ENCODE results near the gene MTHFR.

Gene MTHFR

GRCh38 chr1:11805422-11806306, at the start of gene MTHFR, which contains the start of gene CLCN6:
Gene MTHFR (minus strand): TSS chr1:11805964. CDS start chr1:11803116, 2,848 bp downstream.
Gene CLCN6 (plus strand): TSS chr1:11806191. CDS start chr1:11806263, 72 bp downstream.
- Histone ChIP-seq H3K9me3 (ENCODE audit: low read length) (no peaks in the 10 kb centered on the region), H3K36me3 (ENCODE audit: insufficient read depth, low read length) (peaks cover 13% of the 10 kb centered on the region), H3K27me3 (ENCODE audit: control insufficient read depth in 1 of 2, insufficient read depth in 2 of 2, low read length in 2 of 2) (no peaks in the 10 kb centered on the region), H3K9ac (ENCODE audit: low read length) (peak within 1 kb of the TSS; percentile 95), H3K4me1 (ENCODE audit: insufficient read depth, low read length) (peaks cover 41% of the 10 kb centered on the region), H3K27ac (ENCODE audit: low read depth, low read length) (peak within 1 kb of the TSS; percentile 93), H3K4me3 (ENCODE audit: low read depth in 1 of 2, low read length in 2 of 2) (peak within 1 kb of the TSS; percentile 97 to 98)

GRCh38 chr1:11855430-11855829, 49.7 kb upstream of the MTHFR start:
- H3K9me3 ChIP-seq (ENCODE audit: low read length), result no peaks in the 10 kb centered on the region
- H3K9ac ChIP-seq (ENCODE audit: low read length), result no peak overlapping the region
- peaks cover 12 to 30% of the 10 kb centered on the region in 2 donors for H3K27me3 ChIP-seq (ENCODE audit: control insufficient read depth in 1 of 2, insufficient read depth in 2 of 2, low read length in 2 of 2)

DNA sequence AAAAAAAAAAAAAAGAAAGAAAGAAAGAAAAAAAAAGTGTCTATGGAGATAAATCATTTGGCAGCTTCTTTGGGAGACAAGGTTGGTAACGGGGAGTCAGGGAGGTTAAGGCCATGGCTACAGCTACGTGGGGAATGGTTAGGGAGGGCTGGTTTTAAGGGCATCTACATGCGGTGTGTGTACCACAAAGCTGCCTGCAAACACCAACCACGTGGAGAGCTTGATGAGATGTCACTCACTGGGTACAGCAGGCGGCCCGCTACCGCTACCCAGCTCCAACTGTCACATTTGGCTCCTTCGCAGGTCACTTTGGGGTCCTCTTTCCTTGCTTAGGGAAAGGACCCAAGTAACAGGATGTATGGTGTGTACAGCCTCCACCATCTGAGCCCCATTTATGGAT, 48.8 kb upstream of the MTHFR start:
- Histone ChIP-seq H3K36me3 (ENCODE audit: insufficient read depth, low read length) (no peaks in the 10 kb centered on the region), H3K9me3 (ENCODE audit: low read length) (no peaks in the 10 kb centered on the region), H3K27me3 (ENCODE audit: control insufficient read depth in 1 of 2, insufficient read depth in 2 of 2, low read length in 2 of 2) (peaks cover 7 to 22% of the 10 kb centered on the region in 2 donors), H3K9ac (ENCODE audit: low read length) (no peak overlapping the region), H3K27ac (ENCODE audit: low read depth, low read length) (no peak overlapping the region), H3K4me1 (ENCODE audit: insufficient read depth, low read length) (no peaks in the 10 kb centered on the region), H3K4me3 (ENCODE audit: low read depth in 1 of 2, low read length in 2 of 2) (no peak overlapping the region)

More at GRCh38 chr1:11855430-11855829, 49.7 kb upstream of the MTHFR start:
- Histone ChIP-seq H3K4me3 (ENCODE audit: low read depth in 1 of 2, low read length in 2 of 2) (no peak overlapping the region), H3K4me1 (ENCODE audit: insufficient read depth, low read length) (no peaks in the 10 kb centered on the region), H3K27ac (ENCODE audit: low read depth, low read length) (no peak overlapping the region), H3K36me3 (ENCODE audit: insufficient read depth, low read length) (no peaks in the 10 kb centered on the region)

DNA sequence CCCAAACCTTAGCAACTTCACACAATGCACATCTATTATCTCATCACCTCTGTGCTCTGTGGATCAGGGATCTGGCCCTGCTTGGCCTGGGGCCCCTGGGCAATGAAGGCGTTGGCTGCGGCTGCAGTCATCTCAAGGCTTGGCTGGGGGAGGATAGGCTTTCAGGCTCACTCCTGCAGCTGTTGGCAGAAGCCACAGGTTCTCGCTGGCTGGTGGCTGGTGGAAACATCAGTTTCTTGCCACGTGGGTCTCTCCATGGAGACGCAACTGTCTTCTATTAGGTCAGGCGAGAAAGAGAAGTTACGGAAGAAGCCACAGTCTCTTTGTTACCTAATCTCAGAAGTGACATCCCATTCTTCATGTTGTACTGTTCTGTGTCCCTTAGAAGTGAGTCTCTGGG, 45.4 kb upstream of the MTHFR start:
- H3K36me3 ChIP-seq (ENCODE audit: insufficient read depth, low read length), result no peaks in the 10 kb centered on the region
- H3K27ac ChIP-seq (ENCODE audit: low read depth, low read length), result no peak overlapping the region
- H3K9me3 ChIP-seq (ENCODE audit: low read length), result no peaks in the 10 kb centered on the region
- no peak overlapping the region for H3K4me3 ChIP-seq (ENCODE audit: low read depth in 1 of 2, low read length in 2 of 2)
- no peak overlapping the region for H3K9ac ChIP-seq (ENCODE audit: low read length)
- no peaks in the 10 kb centered on the region for H3K27me3 ChIP-seq (ENCODE audit: control insufficient read depth in 1 of 2, insufficient read depth in 2 of 2, low read length in 2 of 2)
- no peaks in the 10 kb centered on the region for H3K4me1 ChIP-seq (ENCODE audit: insufficient read depth, low read length)

GRCh38 chr1:11850156-11850555, 44.4 kb upstream of the MTHFR start:
- Histone ChIP-seq H3K27me3 (ENCODE audit: control insufficient read depth in 1 of 2, insufficient read depth in 2 of 2, low read length in 2 of 2) (no peaks in the 10 kb centered on the region), H3K9ac (ENCODE audit: low read length) (no peak overlapping the region), H3K9me3 (ENCODE audit: low read length) (no peaks in the 10 kb centered on the region), H3K4me3 (ENCODE audit: low read depth in 1 of 2, low read length in 2 of 2) (no peak overlapping the region), H3K4me1 (ENCODE audit: insufficient read depth, low read length) (no peaks in the 10 kb centered on the region), H3K27ac (ENCODE audit: low read depth, low read length) (no peak overlapping the region), H3K36me3 (ENCODE audit: insufficient read depth, low read length) (peaks cover 4% of the 10 kb centered on the region)

- no peaks in the 10 kb centered on the region for H3K4me1 ChIP-seq (ENCODE audit: insufficient read depth, low read length)
- H3K27ac ChIP-seq (ENCODE audit: low read depth, low read length), result no peak overlapping the region
Measured at GRCh38 chr1:11848373-11848700, 42.6 kb upstream of the MTHFR start.

GRCh38 chr1:11847667-11848372, 42.1 kb upstream of the MTHFR start, which contains the start of gene NPPA:
Gene NPPA (minus strand): TSS chr1:11847783. CDS start chr1:11847684, 99 bp downstream.
- H3K27ac ChIP-seq (ENCODE audit: low read depth, low read length), result no peak within 1 kb of the TSS
- peaks cover 18% of the 10 kb centered on the region for H3K36me3 ChIP-seq (ENCODE audit: insufficient read depth, low read length)
- no peak within 1 kb of the TSS for H3K4me3 ChIP-seq (ENCODE audit: low read depth in 1 of 2, low read length in 2 of 2)
- H3K9me3 ChIP-seq (ENCODE audit: low read length), result no peaks in the 10 kb centered on the region
- H3K4me1 ChIP-seq (ENCODE audit: insufficient read depth, low read length), result no peaks in the 10 kb centered on the region
- H3K9ac ChIP-seq (ENCODE audit: low read length), result no peak within 1 kb of the TSS
- H3K27me3 ChIP-seq (ENCODE audit: control insufficient read depth in 1 of 2, insufficient read depth in 2 of 2, low read length in 2 of 2), result no peaks in the 10 kb centered on the region

More at GRCh38 chr1:11848373-11848700, 42.6 kb upstream of the MTHFR start:
- H3K4me3 ChIP-seq (ENCODE audit: low read depth in 1 of 2, low read length in 2 of 2), result no peak overlapping the region
- H3K36me3 ChIP-seq (ENCODE audit: insufficient read depth, low read length), result peaks cover 18% of the 10 kb centered on the region
- H3K9me3 ChIP-seq (ENCODE audit: low read length), result no peaks in the 10 kb centered on the region
- H3K27me3 ChIP-seq (ENCODE audit: control insufficient read depth in 1 of 2, insufficient read depth in 2 of 2, low read length in 2 of 2), result no peaks in the 10 kb centered on the region
- no peak overlapping the region for H3K9ac ChIP-seq (ENCODE audit: low read length)

DNA sequence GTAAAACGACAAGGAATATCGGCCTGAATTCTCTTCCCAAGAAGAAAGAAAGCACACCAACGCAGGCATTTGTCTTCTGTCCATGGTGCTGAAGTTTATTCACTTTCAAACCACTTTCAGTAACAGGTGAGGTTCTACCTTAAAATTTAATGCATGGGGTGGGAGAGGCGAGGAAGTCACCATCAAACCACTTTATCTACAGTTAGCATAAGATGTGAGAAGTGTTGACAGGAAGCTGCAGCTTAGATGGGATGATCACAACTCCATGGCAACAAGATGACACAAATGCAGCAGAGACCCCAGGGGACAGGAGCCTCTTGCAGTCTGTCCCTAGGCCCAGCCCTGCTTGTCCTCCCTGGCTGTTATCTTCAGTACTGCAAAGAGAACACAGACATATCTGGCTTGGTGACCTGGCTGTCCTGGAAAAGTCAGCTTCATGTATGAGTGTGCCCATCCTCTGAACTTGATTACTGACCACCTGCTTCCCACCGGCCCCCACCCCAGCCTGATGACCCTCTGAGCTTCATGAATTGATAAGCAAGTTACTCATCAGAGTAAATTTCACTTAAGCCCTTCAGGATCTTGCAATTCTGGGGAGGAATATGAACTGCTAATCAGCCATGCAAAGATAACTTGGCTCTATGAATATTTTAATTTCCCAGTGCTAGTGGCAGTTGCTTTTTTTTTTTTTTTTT, 40.0 kb upstream of the MTHFR start:
- Histone ChIP-seq H3K4me3 (ENCODE audit: low read depth in 1 of 2, low read length in 2 of 2) (no peak overlapping the region), H3K4me1 (ENCODE audit: insufficient read depth, low read length) (no peaks in the 10 kb centered on the region), H3K9ac (ENCODE audit: low read length) (no peak overlapping the region), H3K27me3 (ENCODE audit: control insufficient read depth in 1 of 2, insufficient read depth in 2 of 2, low read length in 2 of 2) (no peaks in the 10 kb centered on the region), H3K36me3 (ENCODE audit: insufficient read depth, low read length) (peaks cover 36% of the 10 kb centered on the region), H3K27ac (ENCODE audit: low read depth, low read length) (no peak overlapping the region), H3K9me3 (ENCODE audit: low read length) (no peaks in the 10 kb centered on the region)

GRCh38 chr1:11842154-11843041, 36.6 kb upstream of the MTHFR start:
- H3K4me3 ChIP-seq (ENCODE audit: low read depth in 1 of 2, low read length in 2 of 2), result no peak overlapping the region
- no peaks in the 10 kb centered on the region for H3K4me1 ChIP-seq (ENCODE audit: insufficient read depth, low read length)
- H3K27me3 ChIP-seq (ENCODE audit: control insufficient read depth in 1 of 2, insufficient read depth in 2 of 2, low read length in 2 of 2), result no peaks in the 10 kb centered on the region
- no peaks in the 10 kb centered on the region for H3K9me3 ChIP-seq (ENCODE audit: low read length)
- H3K27ac ChIP-seq (ENCODE audit: low read depth, low read length), result no peak overlapping the region
- no peak overlapping the region for H3K9ac ChIP-seq (ENCODE audit: low read length)
- peaks cover 70% of the 10 kb centered on the region for H3K36me3 ChIP-seq (ENCODE audit: insufficient read depth, low read length)

- Histone ChIP-seq H3K4me1 (ENCODE audit: insufficient read depth, low read length) (no peaks in the 10 kb centered on the region), H3K4me3 (ENCODE audit: low read depth in 1 of 2, low read length in 2 of 2) (no peak overlapping the region), H3K36me3 (ENCODE audit: insufficient read depth, low read length) (peaks cover 79% of the 10 kb centered on the region), H3K27ac (ENCODE audit: low read depth, low read length) (no peak overlapping the region), H3K9ac (ENCODE audit: low read length) (no peak overlapping the region), H3K27me3 (ENCODE audit: control insufficient read depth in 1 of 2, insufficient read depth in 2 of 2, low read length in 2 of 2) (no peaks in the 10 kb centered on the region), H3K9me3 (ENCODE audit: low read length) (no peaks in the 10 kb centered on the region)
Measured at GRCh38 chr1:11841245-11842153, 35.7 kb upstream of the MTHFR start.
